GM21528 (cell line): ENCODE measurements around the gene PFKFB3.

Source experiments
- ATAC-seq: cut with Tn5 transposase; IDR thresholded peaks from one replicate; pipeline ENCODE4 v1.9.1; 2021; ENCODE audit warnings: mild to moderate bottlenecking, moderate library complexity; ENCODE audit not compliant: unreplicated experiment, low FRiP score

Gene PFKFB3

DNA sequence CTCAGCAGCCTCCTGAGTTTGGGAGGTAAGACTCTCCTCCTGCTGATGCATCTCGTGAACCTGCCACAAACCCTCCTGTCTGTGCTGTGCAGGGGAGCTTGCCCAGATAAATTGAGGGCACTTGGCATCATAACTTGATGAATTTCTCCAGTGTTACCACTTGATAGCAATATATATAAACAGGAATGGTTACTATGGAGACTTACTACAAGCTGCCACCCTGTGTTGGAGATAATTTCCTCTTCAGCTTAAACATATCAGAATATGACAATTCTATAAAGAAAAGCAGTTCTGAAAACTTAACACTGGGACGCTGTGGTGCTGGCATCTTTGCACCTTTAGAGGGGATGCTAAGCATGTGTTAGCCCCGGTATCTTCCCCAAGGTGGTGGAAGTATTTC is 14.9 kb downstream of the PFKFB3 start:
- ATAC-seq = no peak

DNA sequence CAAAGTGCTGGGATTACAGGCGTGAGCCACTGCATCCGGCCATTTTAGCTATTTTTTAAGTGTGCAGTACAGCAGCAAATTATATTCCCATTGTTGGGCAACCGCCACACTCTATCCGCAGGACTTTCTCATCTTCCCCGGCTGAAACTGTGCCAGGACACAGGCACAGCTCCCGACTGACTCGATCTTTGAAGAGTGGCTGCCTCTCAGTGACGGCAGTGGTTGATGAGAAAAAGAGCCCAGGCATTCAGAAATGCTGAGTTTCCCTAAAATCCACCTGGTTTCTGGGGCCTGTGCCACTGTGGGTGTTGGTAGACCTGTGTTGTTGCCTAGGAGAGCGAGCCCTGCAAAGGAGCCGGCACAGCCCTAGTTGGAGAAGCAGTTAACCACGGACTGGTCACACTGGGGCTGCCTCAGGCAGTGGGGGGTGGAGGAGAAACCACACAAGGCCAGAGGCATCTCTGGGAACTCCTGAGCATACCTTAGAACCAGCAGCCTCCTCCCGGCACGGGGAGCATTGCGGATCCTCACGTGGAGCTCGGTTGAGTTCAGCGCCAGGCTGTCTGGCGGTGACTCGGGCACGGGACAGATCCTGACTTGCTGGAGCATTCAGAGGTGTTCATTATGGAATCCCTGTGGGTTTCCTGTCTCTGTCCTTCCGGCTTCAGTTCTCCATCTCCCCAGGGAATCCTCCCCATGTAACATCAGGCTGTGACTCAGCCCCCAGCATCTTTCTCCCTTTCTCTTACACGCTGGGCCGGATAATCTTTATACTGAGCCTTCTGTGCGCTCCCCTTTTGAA is 16.2 kb downstream of the PFKFB3 start:
- ATAC-seq = no peak

DNA sequence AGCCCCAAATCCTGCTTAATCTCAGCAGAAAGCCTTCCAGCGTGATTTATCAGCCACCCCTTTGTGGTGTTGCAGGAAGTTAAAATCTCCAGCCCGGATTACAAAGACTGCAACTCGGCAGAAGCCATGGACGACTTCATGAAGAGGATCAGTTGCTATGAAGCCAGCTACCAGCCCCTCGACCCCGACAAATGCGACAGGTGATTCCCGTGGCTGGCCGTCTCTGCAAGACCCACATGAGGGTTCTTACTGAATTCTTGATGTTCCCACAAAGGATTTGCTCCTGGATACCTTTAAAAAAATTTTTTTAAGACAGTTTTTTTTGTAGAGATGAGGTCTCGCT is 16.7 kb downstream of the PFKFB3 start:
- no peak for ATAC-seq

DNA sequence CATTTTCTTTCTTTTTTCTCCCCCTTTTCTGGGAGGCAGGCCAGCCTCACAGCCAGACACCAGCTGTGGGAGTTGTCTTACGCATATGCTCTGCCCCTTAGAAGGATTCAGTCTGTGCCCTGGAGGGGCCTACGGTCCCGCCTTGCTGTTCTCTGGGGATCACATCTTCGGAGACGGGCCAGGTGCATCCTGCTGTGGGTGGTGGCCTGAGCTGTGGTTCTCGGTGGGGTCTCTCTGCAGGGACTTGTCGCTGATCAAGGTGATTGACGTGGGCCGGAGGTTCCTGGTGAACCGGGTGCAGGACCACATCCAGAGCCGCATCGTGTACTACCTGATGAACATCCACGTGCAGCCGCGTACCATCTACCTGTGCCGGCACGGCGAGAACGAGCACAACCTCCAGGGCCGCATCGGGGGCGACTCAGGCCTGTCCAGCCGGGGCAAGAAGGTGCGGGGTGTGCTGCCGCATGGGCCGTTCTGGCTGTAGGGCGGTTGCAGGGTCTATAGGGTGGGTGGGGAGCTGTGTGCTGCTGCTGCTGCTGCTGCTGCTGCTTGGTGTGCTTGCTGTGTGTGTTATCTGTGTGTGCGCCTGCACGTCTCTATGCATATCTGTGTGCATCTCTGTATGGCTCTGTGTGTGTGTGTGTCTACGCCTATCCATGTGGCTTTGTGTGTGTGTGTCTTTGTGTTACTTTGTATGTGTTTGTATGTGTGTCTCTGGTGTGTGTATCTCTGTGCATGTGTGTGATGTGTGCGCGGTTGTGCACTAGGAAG is 17.9 kb downstream of the PFKFB3 start:
- no peak for ATAC-seq

DNA sequence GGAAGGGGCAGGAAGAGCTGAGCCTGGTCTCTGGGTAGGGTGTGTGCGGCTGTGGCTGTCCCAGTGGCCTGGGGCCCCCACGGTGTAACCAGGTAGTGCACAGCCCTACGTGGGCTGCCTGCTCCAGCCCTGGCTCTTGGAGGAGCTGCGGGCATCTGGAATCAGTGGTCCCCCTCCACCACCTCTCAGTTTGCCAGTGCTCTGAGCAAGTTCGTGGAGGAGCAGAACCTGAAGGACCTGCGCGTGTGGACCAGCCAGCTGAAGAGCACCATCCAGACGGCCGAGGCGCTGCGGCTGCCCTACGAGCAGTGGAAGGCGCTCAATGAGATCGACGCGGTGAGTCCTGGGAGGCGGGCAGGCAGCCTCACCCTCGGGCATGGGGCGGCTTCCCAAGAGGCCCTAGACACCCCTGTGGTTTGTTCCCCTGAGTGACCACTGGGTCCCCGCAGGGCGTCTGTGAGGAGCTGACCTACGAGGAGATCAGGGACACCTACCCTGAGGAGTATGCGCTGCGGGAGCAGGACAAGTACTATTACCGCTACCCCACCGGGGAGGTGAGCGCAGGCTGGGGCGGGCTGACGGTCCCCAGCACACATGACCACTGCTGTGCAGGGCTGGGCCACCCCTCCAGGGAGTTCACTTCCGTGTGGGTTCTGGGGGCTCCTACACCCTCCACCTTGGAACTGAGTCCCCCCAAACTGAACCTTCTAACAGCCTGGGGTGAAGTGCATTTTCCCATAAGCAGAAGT is 18.6 kb downstream of the PFKFB3 start:
- no peak for ATAC-seq

DNA sequence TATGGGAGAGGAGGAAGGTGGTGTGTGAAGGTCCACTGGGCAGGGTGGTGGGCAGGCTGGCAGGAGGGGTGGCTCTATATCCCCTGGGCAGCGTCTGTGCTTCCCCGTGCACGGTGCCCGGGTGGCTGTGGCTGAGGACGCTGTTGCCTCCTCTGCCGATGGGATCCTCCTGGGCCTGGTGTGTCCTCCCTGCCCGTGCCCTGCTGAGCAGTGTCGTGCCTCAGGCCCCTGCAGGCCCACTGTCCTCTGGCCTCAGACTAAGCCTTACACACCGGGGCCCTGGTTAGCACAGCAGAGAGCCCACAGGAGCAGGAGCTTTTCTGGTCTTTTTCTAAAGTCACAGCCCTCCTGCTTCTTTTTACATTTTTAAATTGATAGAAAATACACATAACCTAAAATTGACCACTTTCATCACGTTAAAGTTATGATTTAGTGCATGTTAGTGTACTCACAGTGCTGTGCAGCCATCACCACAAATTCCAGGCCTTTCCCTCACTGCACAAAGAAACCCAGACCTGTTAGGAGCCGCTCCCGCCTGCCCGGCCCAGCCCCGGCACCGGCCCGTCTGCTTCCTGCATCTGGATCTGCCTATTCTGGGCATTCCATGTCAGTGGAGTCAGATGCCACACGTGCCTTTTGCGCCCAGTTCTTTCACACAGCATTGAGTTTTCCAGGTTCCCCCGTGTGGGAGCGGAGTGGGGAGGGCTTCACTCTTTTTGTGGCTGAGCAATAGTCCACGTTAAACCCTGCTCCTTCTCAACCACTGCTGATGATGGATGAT is 19.4 kb downstream of the PFKFB3 start:
- ATAC-seq = no peak

DNA sequence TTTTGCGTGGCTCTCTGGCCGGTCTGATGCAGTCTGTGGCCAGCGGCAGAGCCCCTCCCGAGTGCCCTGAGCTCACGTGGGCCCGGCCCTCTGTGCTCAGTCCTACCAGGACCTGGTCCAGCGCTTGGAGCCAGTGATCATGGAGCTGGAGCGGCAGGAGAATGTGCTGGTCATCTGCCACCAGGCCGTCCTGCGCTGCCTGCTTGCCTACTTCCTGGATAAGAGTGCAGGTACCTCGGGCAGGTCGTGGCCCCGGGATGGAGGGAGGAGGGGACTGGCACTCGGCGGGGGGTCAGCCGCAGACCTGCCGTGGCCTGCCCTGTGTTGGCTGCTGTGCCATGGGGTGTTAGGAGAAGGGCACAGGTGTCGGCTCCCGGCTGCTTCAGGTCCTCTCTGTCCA is 20.0 kb downstream of the PFKFB3 start:
- ATAC-seq = no peak

DNA sequence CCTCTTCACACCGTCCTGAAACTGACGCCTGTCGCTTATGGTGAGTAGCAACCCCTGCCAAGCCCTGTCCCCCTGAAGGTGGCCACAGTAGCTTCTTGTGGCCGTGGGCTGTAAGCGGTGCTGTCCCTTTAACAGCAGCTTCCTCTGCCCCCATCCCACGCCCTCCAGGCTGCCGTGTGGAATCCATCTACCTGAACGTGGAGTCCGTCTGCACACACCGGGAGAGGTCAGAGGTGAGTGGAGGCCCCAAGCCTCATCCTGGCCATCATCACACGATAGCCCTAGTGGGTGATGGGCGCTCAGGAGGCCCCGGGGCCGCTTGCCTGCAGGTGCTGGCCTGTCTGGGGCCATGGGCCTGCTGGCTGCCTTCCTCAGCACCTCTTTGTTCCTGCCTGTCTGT is 21.2 kb downstream of the PFKFB3 start:
- ATAC-seq = no peak

DNA sequence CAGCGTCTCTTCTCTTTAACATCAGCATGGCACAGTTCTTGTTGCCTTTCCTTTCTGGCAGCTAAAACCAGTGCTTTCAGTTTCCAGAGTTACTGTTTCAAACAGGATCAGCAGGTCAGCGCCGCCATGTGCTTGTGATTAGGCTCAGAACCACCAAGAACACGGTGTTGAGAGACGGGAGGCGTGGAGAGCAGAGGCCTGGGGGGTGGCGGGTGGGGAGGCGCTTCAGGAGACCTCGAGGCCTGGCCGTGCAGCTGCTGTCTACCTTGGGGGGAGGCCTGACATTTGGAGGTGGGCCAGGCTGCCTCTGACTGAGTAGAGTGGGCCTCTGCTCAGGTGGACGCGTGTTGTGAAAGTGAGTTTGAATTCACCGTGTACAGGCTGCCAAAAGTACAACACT is 22.0 kb downstream of the PFKFB3 start:
- no peak for ATAC-seq

DNA sequence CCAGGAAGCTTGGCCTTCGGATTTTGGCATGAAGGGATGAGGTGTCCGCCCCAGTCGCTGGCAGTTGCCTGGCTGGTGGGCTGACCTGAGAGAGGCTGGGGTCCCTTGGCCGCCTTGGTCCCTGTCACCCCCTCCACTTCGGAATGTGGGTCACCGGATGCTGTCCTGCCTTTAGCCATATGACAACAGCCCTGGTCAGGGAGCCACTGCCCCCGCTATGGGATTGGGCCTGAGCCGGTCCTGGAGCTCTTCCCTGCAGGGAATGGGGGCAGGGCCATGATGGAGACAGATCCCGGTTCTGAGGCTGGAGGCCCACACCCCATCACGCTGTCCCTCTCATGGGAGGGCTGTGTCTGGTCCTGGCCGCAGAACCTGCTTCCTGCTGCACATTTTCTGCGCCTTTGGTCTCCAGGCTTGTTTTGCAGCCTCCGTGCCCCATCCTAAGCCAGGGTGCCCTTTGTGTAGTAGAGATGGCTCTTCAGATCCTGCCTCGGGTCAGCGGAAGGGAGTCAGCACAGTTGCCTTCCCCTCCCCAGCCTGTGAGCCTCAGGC is 22.6 kb downstream of the PFKFB3 start:
- no peak for ATAC-seq

DNA sequence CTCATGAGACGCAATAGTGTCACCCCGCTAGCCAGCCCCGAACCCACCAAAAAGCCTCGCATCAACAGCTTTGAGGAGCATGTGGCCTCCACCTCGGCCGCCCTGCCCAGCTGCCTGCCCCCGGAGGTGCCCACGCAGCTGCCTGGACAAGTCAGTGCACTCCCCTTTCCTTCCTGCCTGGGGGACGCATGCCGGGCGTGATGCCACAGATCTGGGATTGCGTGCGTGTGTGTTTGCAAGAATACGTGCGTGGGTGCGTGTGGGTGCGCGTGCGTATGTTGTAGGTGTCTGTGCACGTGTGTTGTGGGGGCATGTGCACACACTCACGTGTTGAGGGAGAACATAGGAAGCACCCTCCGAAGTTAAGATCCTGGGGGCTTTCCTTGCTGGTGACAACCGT is 23.5 kb downstream of the PFKFB3 start:
- ATAC-seq = no peak

DNA sequence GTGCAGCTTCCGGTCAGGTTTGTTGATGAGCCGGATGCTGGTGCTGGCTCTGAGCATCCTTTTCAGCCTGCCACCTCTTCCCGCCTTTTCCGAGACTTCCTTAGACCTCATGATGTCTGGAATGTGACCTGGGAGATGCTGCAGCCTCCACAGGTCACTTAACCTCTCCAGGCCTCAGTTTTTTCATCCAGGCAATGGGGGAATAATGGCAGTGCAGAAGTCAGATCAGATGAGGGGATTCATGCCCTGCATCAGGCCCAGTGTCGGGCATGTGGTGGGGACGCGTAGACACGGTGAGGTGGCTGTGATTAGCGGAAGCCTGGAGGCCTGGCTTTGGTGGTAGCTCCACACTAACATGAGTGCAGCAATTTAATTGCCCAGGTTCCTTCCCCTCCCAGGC is 24.6 kb downstream of the PFKFB3 start:
- ATAC-seq = no peak

DNA sequence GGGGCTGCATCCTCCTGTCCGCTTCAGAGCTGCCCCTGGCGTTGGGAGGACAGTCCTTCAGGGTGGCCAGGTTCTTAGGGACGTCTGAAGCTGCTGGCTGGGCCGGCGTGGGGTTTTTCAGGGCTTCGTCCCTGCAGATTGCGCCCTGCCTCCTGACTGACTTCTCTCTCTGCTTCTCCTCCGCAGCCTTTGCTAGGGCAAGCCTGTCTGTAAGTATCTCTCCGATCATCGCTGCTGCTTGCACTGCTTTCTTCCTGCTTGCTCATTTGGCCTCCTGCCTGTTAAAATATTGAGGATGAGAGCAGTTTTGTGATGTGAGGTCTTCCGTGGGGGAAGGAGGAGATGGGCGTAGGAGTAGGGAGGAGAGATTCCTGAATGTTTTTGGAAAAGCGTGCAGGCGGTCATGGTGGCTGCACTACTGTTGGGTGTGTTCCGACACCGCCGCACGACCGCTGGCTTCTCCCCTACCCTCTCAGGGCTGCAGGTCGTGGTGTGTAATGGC is 25.3 kb downstream of the PFKFB3 start:
- no peak for ATAC-seq

DNA sequence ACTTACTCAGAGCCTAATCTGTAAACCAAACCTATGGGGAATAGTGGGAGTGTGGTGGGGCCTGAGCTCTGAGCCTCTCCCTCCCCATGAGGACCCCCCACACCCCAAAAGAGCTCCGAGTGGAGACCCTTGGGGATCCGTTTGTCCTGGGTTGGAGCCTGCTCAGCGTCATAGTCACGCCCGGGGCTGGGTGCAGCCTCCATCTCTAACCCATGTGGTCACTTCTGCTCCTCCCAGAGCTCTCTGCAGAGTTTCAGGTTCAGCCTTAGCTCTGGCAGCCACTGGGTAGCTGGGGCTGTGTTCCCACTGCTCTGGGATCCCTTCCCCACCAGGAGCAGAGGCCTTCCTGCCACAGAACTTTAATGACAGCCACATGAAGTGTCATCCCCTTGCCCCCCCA is 25.9 kb downstream of the PFKFB3 start:
- no peak for ATAC-seq

DNA sequence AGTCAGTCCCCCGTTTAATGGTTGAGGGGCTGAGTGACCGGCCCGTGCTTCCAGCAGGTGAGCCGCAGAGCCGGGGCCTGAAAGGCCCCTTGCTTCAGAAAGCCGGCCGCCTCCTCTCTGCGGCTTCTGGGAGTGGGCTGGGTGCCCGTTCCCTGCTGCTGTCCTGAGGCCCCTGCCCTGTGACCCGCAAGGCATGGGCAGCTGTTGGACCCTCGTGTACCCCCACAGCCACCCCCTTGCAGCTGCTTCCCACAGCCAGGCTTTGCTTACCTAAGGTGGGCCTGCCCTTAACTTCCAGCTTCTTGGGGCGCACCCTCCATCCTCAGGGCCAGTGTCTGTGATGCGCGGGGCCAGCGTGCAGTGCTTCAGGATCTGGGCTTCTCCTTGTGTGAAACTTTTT is 26.6 kb downstream of the PFKFB3 start:
- no peak for ATAC-seq

DNA sequence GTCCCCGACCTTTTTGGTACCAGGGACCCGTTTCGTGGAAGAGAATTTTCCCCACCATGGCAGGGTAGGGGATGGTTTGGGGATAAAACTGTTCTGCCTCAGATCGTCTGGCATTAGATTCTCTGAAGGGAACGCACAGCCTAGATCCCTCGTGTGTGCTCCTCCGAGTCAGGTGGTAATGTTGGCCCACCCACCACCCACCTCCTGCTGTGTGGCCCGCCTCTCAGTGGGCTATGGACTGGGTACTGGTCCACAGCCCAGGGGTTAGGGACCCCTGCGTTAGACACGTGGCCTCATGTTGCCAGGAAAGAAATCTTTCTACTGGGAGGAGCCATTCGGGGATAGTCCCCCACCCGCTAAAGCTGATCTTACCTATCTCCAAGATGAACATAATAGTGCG is 27.0 kb downstream of the PFKFB3 start:
- ATAC-seq = no peak

DNA sequence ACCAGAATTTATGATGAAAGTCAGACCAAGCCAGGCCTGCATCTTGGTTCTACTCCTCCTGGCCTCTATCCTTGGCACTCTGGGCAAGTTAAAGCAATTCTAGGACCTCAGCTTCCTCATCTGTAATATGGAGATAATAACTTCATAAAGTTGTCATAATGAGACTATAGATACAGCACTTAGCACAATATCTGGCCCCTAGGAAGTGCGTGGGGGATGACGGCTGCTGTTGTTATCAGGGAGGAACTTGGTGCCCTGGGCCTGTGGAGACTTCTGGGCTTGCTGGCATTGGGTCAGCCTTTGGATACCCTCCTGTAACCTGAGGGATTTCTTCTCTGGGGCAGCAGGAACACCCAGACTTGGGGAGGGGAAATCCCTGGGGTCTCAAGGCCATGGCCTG is 27.6 kb downstream of the PFKFB3 start:
- no peak for ATAC-seq

DNA sequence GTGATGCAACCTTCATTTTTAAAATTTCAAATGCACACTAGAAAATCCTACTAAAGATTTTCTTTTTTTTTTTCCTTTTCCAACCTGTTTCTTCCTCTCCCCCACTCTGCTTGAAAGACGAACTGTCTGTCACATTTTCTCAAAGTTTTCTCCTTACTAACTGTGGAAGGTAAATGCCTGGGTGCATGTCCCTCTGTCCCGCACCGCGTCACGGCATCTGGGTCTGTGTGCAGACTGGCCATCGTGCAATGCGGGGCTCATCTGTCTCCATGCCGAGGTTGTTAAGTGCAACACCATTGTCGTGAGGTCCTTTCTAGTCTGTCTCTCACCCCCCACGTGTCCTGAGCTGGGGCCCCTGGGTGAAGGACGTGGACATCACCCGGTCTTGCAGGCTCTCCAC is 28.4 kb downstream of the PFKFB3 start:
- ATAC-seq = no peak

DNA sequence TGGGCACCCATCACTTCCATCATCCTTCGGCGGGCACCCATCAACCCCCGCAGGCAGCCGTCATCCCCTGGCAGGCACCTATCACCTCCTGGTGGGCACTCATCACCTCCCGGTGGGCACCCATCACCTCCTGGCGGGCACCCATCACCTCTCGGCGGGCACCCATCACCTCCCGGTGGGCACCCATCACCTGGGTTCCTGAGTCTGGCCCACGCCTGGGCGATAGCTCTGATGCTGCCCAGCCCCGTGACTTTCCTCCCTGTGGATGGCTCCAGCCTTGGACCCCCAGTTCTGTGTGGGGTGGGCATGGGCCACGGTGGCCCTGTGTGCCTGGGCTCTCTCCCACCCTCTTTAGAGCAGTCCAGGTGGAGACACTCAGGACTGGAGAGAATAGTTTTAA is 29.0 kb downstream of the PFKFB3 start:
- no peak for ATAC-seq

DNA sequence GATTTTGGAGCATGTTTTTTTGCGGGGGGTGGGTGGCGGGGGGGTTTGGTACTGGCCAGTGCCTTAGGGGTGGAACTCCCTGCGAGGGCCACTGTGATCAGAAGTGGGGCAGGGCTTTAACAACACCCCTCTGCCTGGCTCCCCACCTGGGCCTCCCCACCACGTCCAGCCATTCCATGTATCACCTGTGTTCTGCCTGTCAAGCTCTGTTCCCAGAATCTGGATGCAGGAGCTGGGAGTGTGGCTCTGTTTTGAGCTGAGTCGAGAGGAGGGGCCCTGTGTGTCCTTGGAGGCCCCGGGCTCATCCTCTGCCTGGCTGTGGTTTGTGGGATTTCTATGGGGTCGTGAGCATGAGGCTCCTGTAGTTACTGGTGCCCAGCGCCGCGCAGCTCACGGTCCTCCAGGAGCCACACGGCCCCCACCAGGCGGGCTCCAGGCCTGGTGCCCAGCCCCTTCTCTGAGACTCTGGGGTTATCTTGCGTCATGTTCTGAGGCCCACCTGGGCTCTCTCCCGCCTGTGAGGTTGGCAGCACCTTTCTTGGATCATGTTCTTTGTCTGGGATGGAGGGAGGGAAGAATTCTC is 29.6 kb downstream of the PFKFB3 start:
- no peak for ATAC-seq
